Nephron (organoid): Measurements from ENCODE around the gene PLXNB3.

Experiments used
- H3K27ac Mint-ChIP-seq, 3 experiments: 2 replicates each; pipeline ENCODE4 v1.8.0; 2020; ENCODE audit warnings: mixed read lengths in 3 of 3, mild to moderate bottlenecking in 2 of 3, moderate library complexity in 1 of 3
- H3K27me3 Mint-ChIP-seq: 2 replicates; pipeline ENCODE4 v1.8.0; 2021; ENCODE audit warnings: low read depth, mild to moderate bottlenecking, moderate library complexity, mixed read lengths
- H3K36me3 Mint-ChIP-seq: 2 replicates; pipeline ENCODE4 v1.8.0; 2020; ENCODE audit warnings: low read depth, mixed read lengths
- H3K4me1 Mint-ChIP-seq: 2 replicates; pipeline ENCODE4 v1.8.0; 2020; ENCODE audit warnings: mixed read lengths
- H3K4me3 Mint-ChIP-seq, 3 experiments: 2 replicates each; pipeline ENCODE4 v1.8.0; 2020; ENCODE audit warnings: mild to moderate bottlenecking in 3 of 3, mixed read lengths in 3 of 3, moderate library complexity in 2 of 3
- H3K9me3 Mint-ChIP-seq: 2 replicates; pipeline ENCODE4 v1.8.0; 2020; ENCODE audit warnings: mixed read lengths
- CTCF ChIP-seq, 3 experiments: fragments of 200-600 bp; sonication (generic); IDR thresholded peaks; one replicate each; pipeline ENCODE4 v1.5.0; 2021; ENCODE audit warnings: antibody characterized with exemption in 3 of 3; ENCODE audit not compliant: unreplicated experiment in 3 of 3

The PLXNB3 gene

GRCh38 chrX:153765138-153766079 lies 1.4 kb downstream of the PLXNB3 start:
- peaks cover 8% of the 10 kb centered on the region for H3K9me3 Mint-ChIP-seq
- H3K4me1 Mint-ChIP-seq: peaks cover 5% of the 10 kb centered on the region
- H3K27me3 Mint-ChIP-seq: peaks cover 4% of the 10 kb centered on the region
- no peak overlapping the region for H3K27ac Mint-ChIP-seq
- H3K36me3 Mint-ChIP-seq: no peaks in the 10 kb centered on the region
- no peak overlapping the region for H3K4me3 Mint-ChIP-seq
- TF ChIP-seq CTCF (IDR thresholded peaks at IDR 0.05; ENCODE audit: unreplicated experiment in 3 of 3): no peak

GRCh38 chrX:153766098-153766817 lies 2.2 kb downstream of the PLXNB3 start:
- Mint-ChIP-seq H3K27ac (peak overlapping the region; percentile 18 to 34 (median 24)), H3K4me1 (peaks cover 5% of the 10 kb centered on the region), H3K36me3 (no peaks in the 10 kb centered on the region), H3K9me3 (peaks cover 8% of the 10 kb centered on the region), H3K27me3 (peaks cover 4% of the 10 kb centered on the region), H3K4me3 (peak overlapping the region in 2 of 3 experiments; percentile 55 to 59)
- TF ChIP-seq CTCF (IDR thresholded peaks at IDR 0.05; ENCODE audit: unreplicated experiment in 3 of 3): no peak

GRCh38 chrX:153766871-153767673 lies 3.0 kb downstream of the PLXNB3 start:
- no peaks in the 10 kb centered on the region for H3K36me3 Mint-ChIP-seq
- H3K9me3 Mint-ChIP-seq: peaks cover 8% of the 10 kb centered on the region
- TF ChIP-seq CTCF (IDR thresholded peaks at IDR 0.05; ENCODE audit: unreplicated experiment in 3 of 3): no peak
- H3K4me1 Mint-ChIP-seq: peaks cover 5% of the 10 kb centered on the region
- H3K27me3 Mint-ChIP-seq: peaks cover 4% of the 10 kb centered on the region
- H3K4me3 Mint-ChIP-seq: no peak overlapping the region
- no peak overlapping the region for H3K27ac Mint-ChIP-seq

GRCh38 chrX:153767674-153768055 lies 3.6 kb downstream of the PLXNB3 start:
- Mint-ChIP-seq H3K9me3 (peaks cover 8% of the 10 kb centered on the region), H3K27ac (no peak overlapping the region), H3K27me3 (peaks cover 4% of the 10 kb centered on the region)

More at GRCh38 chrX:153767674-153768055, 3.6 kb downstream of the PLXNB3 start:
- no peak overlapping the region for H3K4me3 Mint-ChIP-seq
- no peaks in the 10 kb centered on the region for H3K36me3 Mint-ChIP-seq
- TF ChIP-seq CTCF (IDR thresholded peaks at IDR 0.05; ENCODE audit: unreplicated experiment in 3 of 3): no peak
- peaks cover 5% of the 10 kb centered on the region for H3K4me1 Mint-ChIP-seq
